K562 (cell line): ENCODE data around the gene CFAP92. TPM values are rescaled to one million over a fixed set of nuclear protein-coding genes. Genes with fewer than 3 reads are reported as not detected.

Experiments used
- ATAC-seq: fragments of 200-7000 bp; cut with Tn5 transposase; 3 replicates; pipeline ENCODE4 v1.9.1; 2020; ENCODE audit warnings: moderate library complexity
- BruUV-seq: library from RNA; stranded (reverse); fragments of 400-500 nt; replicated peaks from 2 replicates; lab custom pipeline; 2021; lab: Mats Ljungman, UMichigan
- CTCF ChIA-PET: fragments of 300-600 bp; formaldehyde crosslinking; extraction: SDS; loops from one replicate; lab custom pipeline; 2021; ENCODE audit warnings: low intra/inter-chr PET ratio; lab: Yijun Ruan, JAX
- POLR2A ChIA-PET: fragments of 300-600, 350-650 bp; sonication (Branson Sonifier 250); formaldehyde crosslinking; extraction: SDS; loops from one replicate; lab custom pipeline; 2021; ENCODE audit warnings: antibody characterized with exemption, inconsistent platforms; lab: Yijun Ruan, JAX
- DNase-seq, 4 experiments: peaks; one replicate each; pipeline versions ENCODE4 v3.0.0 to v3.0.0-alpha.2; 2011 to 2018; ENCODE audit warnings: low spot score in 3 of 4, mixed read lengths in 3 of 4; ENCODE audit errors: extremely low read depth in 1 of 4
- FAIRE-seq: peaks from 2 replicates; lab custom pipeline; 2011; peaks lifted over from hg19 to GRCh38; lab: Jason Lieb, UNC
- H2AFZ ChIP-seq: 2 replicates; pipeline ENCODE4 v1.6.0; 2011; ENCODE audit warnings: low read depth, low read length, control low read depth, inconsistent platforms
- H3K27ac ChIP-seq: fragments of 200-600 bp; 3 replicates; pipeline ENCODE4 v1.8.0; 2011; ENCODE audit warnings: low read depth, mild to moderate bottlenecking, control low read depth, inconsistent platforms, low read length, moderate library complexity, mixed read lengths; ENCODE audit errors: extremely low read depth
- H3K27me3 ChIP-seq, 2 experiments: fragments of 300-600 bp in 1 of 2; 2 replicates in 1 of 2; 3 replicates in 1 of 2; pipeline versions ENCODE4 v1.6.0 to v1.8.0; 2011; ENCODE audit warnings: inconsistent platforms in 2 of 2, low read length in 2 of 2, mild to moderate bottlenecking in 1 of 2, mixed read lengths in 1 of 2, moderate library complexity in 1 of 2; ENCODE audit not compliant: control insufficient read depth in 2 of 2, insufficient read depth in 2 of 2
- H3K36me3 ChIP-seq: fragments of 300-600 bp; 3 replicates; pipeline ENCODE4 v1.8.0; 2011; ENCODE audit warnings: mild to moderate bottlenecking, low read length, inconsistent platforms; ENCODE audit not compliant: control insufficient read depth, insufficient read depth
- H3K4me1 ChIP-seq, 2 experiments: fragments of 200-600 bp in 1 of 2; replicated peaks in 1 of 2; 2 replicates in 1 of 2; 3 replicates in 1 of 2; pipeline versions ENCODE4 v1.5.1 to v1.8.0; 2011; ENCODE audit warnings: inconsistent platforms in 2 of 2, low read length in 2 of 2, mild to moderate bottlenecking in 1 of 2, mixed read lengths in 1 of 2, moderate library complexity in 1 of 2; ENCODE audit not compliant: control insufficient read depth in 2 of 2, insufficient read depth in 2 of 2
- H3K4me2 ChIP-seq: 2 replicates; pipeline ENCODE4 v1.6.1; 2011; ENCODE audit warnings: low read length, control low read depth, inconsistent platforms, mixed read lengths; ENCODE audit not compliant: insufficient read depth
- H3K4me3 ChIP-seq: fragments of 200-600 bp; sonication (generic), shearing (Covaris generic); 2 replicates; pipeline ENCODE4 v1.5.1; 2016; ENCODE audit warnings: control low read depth, inconsistent platforms
- H3K79me2 ChIP-seq: fragments of 200-600 bp; 3 replicates; pipeline ENCODE4 v1.8.0; 2011; ENCODE audit warnings: low read length, inconsistent platforms; ENCODE audit not compliant: control insufficient read depth, insufficient read depth
- H3K9ac ChIP-seq, 2 experiments: 2 replicates each; pipeline versions ENCODE4 v1.6.0 to v1.6.1; 2011; ENCODE audit warnings: low read depth in 2 of 2, low read length in 2 of 2, control low read depth in 1 of 2, inconsistent platforms in 1 of 2, mild to moderate bottlenecking in 1 of 2, mixed read lengths in 1 of 2; ENCODE audit not compliant: insufficient read depth in 1 of 2
- H3K9me1 ChIP-seq: one replicate; pipeline ENCODE4 v1.6.0; 2011; ENCODE audit warnings: inconsistent platforms, mild to moderate bottlenecking, low read length, moderate library complexity; ENCODE audit not compliant: control insufficient read depth, insufficient read depth
- H3K9me3 ChIP-seq: replicated peaks from 2 replicates; pipeline ENCODE4 v1.5.1; 2011; ENCODE audit warnings: low read depth, low read length, inconsistent platforms; ENCODE audit not compliant: control insufficient read depth, insufficient read depth
- H4K20me1 ChIP-seq: replicated peaks from 2 replicates; pipeline ENCODE4 v1.6.1; 2011; ENCODE audit warnings: low read length, inconsistent platforms, mixed read lengths; ENCODE audit not compliant: control insufficient read depth, insufficient read depth
- CCNT2 ChIP-seq: IDR thresholded peaks from 2 replicates; pipeline ENCODE4 v1.6.1; 2011; ENCODE audit warnings: borderline replicate concordance, low read depth, mild to moderate bottlenecking, moderate library complexity, mixed read lengths, low read length; ENCODE audit not compliant: insufficient read length; ENCODE audit errors: extremely low read depth
- CHD1 ChIP-seq: fragments of 200-600 bp; sonication (generic); IDR thresholded peaks from one replicate; pipeline ENCODE4 v1.6.1; 2012; ENCODE audit warnings: mild to moderate bottlenecking, moderate library complexity, low read length, inconsistent platforms
- CREM ChIP-seq: IDR thresholded peaks from 2 replicates; pipeline ENCODE4 v1.6.1; 2014; ENCODE audit warnings: antibody characterized with exemption, low read depth
- EP400 ChIP-seq: fragments of 450-650 bp; IDR thresholded peaks from 2 replicates; pipeline ENCODE4 v1.6.1; 2017; ENCODE audit warnings: antibody characterized with exemption, mild to moderate bottlenecking, moderate library complexity
- PML ChIP-seq: IDR thresholded peaks from 2 replicates; pipeline ENCODE4 v1.6.1; 2012; ENCODE audit warnings: low read length, inconsistent platforms
- SMC3 ChIP-seq: conservative IDR thresholded peaks from 2 replicates; pipeline ENCODE4 v1.6.1; 2011; ENCODE audit warnings: low read depth, low read length, improper control_type of control experiment; ENCODE audit not compliant: insufficient read depth
- SPI1 ChIP-seq: IDR thresholded peaks from 2 replicates; pipeline ENCODE4 v1.6.1; 2011; ENCODE audit warnings: low read depth, low read length, control low read depth, borderline replicate concordance
- TFAM ChIP-seq: fragments of 250-450 bp; sonication (Bioruptor Pico); conservative IDR thresholded peaks from 2 replicates; pipeline ENCODE4 v1.5.0; 2021; ENCODE audit warnings: mild to moderate bottlenecking, moderate library complexity
- ZNF778 ChIP-seq: fragments of 450-650 bp; formaldehyde crosslinking; IDR thresholded peaks from 2 replicates; pipeline ENCODE4 v1.4.0; 2020; ENCODE audit warnings: mild to moderate bottlenecking, moderate library complexity
- WGBS: fragments of 100-300 bp; shearing (Covaris generic); methylation state at CpG from one replicate; pipeline ENCODE4 v1.1.6; 2016; ENCODE audit warnings: low coverage, mixed read lengths; ENCODE audit not compliant: insufficient coverage; ENCODE audit errors: missing lambda C conversion rate; 5-methylcytosine and 5-hydroxymethylcytosine counted together
- in situ Hi-C: fragments of 300-500 bp; cut with MboI; formaldehyde crosslinking; loops from 4 replicates; pipeline ENCODE4 v1.15.0; 2018; ENCODE audit warnings: inconsistent platforms, mixed read lengths
- intact Hi-C: fragments of 100-400 bp; cut with micrococcal nuclease; formaldehyde crosslinking; loops from 2 replicates; pipeline ENCODE4 v1.14.2; 2022
- polyA plus RNA-seq, 8 experiments: library from polyadenylated mRNA; depleted of rRNA in 4 of 8; stranded (reverse) in 5 of 8; unstranded in 3 of 8; fragments of >200 nt; fragmentation: Nextera tagmentation in 2 of 8; fragmentation: Illumina TruSeq in 1 of 8; extraction: Ambion mirVana in 2 of 8; extraction: Trizol in 1 of 8; gene quantifications; 2 replicates each; pipeline versions ENCODE4 v1.2.1 to v1.2.3, GENCODE V29; 2011 to 2014; ENCODE audit warnings: inconsistent platforms in 1 of 8, missing spikeins in 1 of 8
- total RNA-seq, 7 experiments: library from RNA; depleted of rRNA in 6 of 7; stranded (reverse); fragments of >200 nt in 6 of 7; fragmentation: Illumina TruSeq in 2 of 7; extraction: Trizol in 2 of 7; gene quantifications; 2 replicates each; pipeline versions ENCODE4 v1.2.1 to v1.2.3, GENCODE V29; 2011 to 2021; ENCODE audit warnings: low replicate concordance in 1 of 7

The CFAP92 gene
- total and polyA plus RNA-seq, 9 of the 15 experiments (the other 6 are each of a cell fraction or from before 2014, with no cell fraction given) = 0.06 to 0.62 (median 0.36) TPM

DNA sequence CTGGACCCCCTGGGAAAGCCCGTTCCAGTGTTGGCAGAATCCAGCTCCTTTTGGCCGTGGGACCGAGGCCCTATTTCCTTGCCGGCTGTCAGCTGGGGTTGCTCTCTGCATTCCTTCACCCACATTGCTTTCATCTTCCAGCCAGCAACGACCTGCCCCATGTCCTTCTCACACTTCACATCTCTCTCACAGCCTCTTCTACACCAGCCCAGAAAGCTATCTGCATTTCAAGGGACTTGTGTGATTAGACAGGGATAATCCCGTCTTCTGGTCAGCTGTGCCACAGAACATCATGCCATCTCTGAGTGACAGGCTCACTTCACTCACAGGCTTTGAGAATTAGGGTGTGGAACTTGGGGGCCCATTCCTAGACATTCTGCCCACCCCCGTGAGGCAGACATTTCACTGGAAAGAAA, 23.6 kb upstream of the CFAP92 start:
- ATAC-seq (no peak), FAIRE-seq (no peak), DNase-seq (no peak)
- Histone ChIP-seq H3K9ac (peak overlapping the region; percentile 15 to 50; a peak in 2 of 4 replicates), H3K4me3 (no peak overlapping the region), H3K27ac (peak overlapping the region; percentile 48; the same call in 1 of the 3 replicates), H3K27me3 (no peaks in the 10 kb centered on the region), H3K36me3 (no peaks in the 10 kb centered on the region), H3K9me1 (peaks cover 3% of the 10 kb centered on the region), H3K79me2 (no peaks in the 10 kb centered on the region), H4K20me1 (0 out of 2 replicates have a peak, but pooled peaks cover 10% of the 10 kb centered on the region), H3K4me1 (peaks cover 27 to 43% of the 10 kb centered on the region in 2 experiments), H2AFZ (peak overlapping the region; percentile 47; the same call in 1 of the 2 replicates), H3K9me3 (no peaks in the 10 kb centered on the region)
- CTCF ChIA-PET = no interaction called here
- intact Hi-C loops = loop anchor here (2.0 to 5.0 kb wide), 2 partner anchors 37 to 140 kb away; partner anchors contain the start of gene ACAD9
- WGBS = 35% methylated on average over 6 of the region's 7 CpGs
- in situ Hi-C loops = no loop called here
- TF ChIP-seq TFAM (no peak), SPI1 (no peak), CCNT2 (no peak), CHD1 (no peak), EP400 (no peak), PML (no peak), CREM (no peak), ZNF778 (CRISPR knock-in tag) (no peak), SMC3 (no peak)
- TF ChIP-seq, all 486 proteins: peak for 0
- BruUV-seq = no TSS peak
- peak overlapping the region; percentile 27; the same call in 1 of the 2 replicates for H3K4me2 ChIP-seq
- POLR2A ChIA-PET = interaction anchor here (0.5 to 2.8 kb wide), 4 partner anchors 9 to 530 kb away, joined by 3 to 22 read pairs (median 4); no protein-coding TSS in a partner anchor
